Thymus (tissue), 11 donors: ENCODE results near the gene SH3TC1. TPM values are rescaled to one million over a fixed set of nuclear protein-coding genes. Genes with fewer than 3 reads are reported as not detected.

Experiments used
- DNase-seq, 9 donors: peaks; one replicate each; pipeline ENCODE4 v3.0.0-alpha.2; 2013; ENCODE audit warnings: low spot score in 9 of 9, low read depth in 6 of 9, missing footprints in 1 of 9
- H3K27ac ChIP-seq, 2 donors: one replicate each; pipeline ENCODE4 v1.5.1; 2013; ENCODE audit warnings: control low read depth in 1 of 2, low read depth in 1 of 2, low read length in 1 of 2, mild to moderate bottlenecking in 1 of 2, moderate library complexity in 1 of 2
- H3K27me3 ChIP-seq, 2 donors: one replicate each; pipeline ENCODE4 v1.5.1; 2013; ENCODE audit warnings: low read length in 1 of 2; ENCODE audit not compliant: control insufficient read depth in 2 of 2, insufficient read depth in 1 of 2
- H3K36me3 ChIP-seq, 2 donors: one replicate each; pipeline ENCODE4 v1.5.1; 2013; ENCODE audit warnings: low read length in 1 of 2, mild to moderate bottlenecking in 1 of 2, moderate library complexity in 1 of 2; ENCODE audit not compliant: control insufficient read depth in 2 of 2, insufficient read depth in 2 of 2
- H3K4me1 ChIP-seq, 2 donors: one replicate each; pipeline ENCODE4 v1.5.1; 2013; ENCODE audit warnings: low read length in 2 of 2; ENCODE audit not compliant: control insufficient read depth in 2 of 2, insufficient read depth in 2 of 2
- H3K4me3 ChIP-seq, 2 donors: one replicate each; pipeline ENCODE4 v1.5.1; 2013; ENCODE audit warnings: low read length in 2 of 2, control low read depth in 1 of 2, mild to moderate bottlenecking in 1 of 2
- H3K9me3 ChIP-seq, 2 donors: one replicate each; pipeline ENCODE4 v1.5.1; 2013; ENCODE audit warnings: low read length in 1 of 2, mild to moderate bottlenecking in 1 of 2; ENCODE audit not compliant: control insufficient read depth in 2 of 2, insufficient read depth in 1 of 2
- WGBS: extraction: QIAGEN DNeasy Blood & Tissue Kit; methylation state at CpG from one replicate; pipeline ENCODE4 v1.1.7; 2013; 5-methylcytosine and 5-hydroxymethylcytosine counted together
- polyA plus RNA-seq: library from polyadenylated mRNA; stranded (reverse); fragments of 200-250 nt; gene quantifications from one replicate; pipeline ENCODE4 v1.2.3, GENCODE V29; 2013
- total RNA-seq: library from RNA; stranded (reverse); fragments of 120-200 nt; gene quantifications from one replicate; pipeline ENCODE4 v1.2.4, GENCODE V29; 2013
- donor health status: healthy.

The SH3TC1 gene
- total and polyA plus RNA-seq, 2 donors: 114 to 146 TPM

DNA sequence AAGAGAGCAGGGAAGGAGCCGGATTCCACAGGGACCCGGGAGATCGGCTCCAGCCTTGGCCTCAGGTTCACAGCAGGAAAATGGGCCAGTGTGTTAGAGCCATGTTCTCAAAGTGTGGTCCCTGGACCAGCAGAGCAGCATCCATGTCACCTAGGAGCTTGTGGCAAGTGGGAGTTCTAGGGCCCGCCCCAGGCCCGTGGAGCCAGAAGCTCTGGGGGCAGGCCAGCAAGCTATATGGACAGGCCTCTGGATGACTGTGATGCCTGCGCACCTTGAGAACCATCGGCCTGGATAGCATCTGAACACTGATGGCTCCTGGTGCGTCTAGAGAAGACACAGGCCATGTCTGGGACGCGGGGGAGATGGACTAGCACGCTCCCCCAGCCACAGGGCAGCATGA lies 33.7 kb downstream of the SH3TC1 start:
- DNase-seq: no peak
- Histone ChIP-seq H3K4me3 (no peak overlapping the region), H3K4me1 (peaks cover 67 to 89% of the 10 kb centered on the region in 2 donors), H3K9me3 (peaks cover 8 to 25% of the 10 kb centered on the region in 2 donors), H3K27ac (peak overlapping the region in 1 of 2 donors; percentile 17), H3K27me3 (peaks cover 0 to 6% of the 10 kb centered on the region in 2 donors), H3K36me3 (peaks cover 73 to 80% of the 10 kb centered on the region in 2 donors)
- WGBS: 98% methylated on average over 11 of the region's 11 CpGs

DNA sequence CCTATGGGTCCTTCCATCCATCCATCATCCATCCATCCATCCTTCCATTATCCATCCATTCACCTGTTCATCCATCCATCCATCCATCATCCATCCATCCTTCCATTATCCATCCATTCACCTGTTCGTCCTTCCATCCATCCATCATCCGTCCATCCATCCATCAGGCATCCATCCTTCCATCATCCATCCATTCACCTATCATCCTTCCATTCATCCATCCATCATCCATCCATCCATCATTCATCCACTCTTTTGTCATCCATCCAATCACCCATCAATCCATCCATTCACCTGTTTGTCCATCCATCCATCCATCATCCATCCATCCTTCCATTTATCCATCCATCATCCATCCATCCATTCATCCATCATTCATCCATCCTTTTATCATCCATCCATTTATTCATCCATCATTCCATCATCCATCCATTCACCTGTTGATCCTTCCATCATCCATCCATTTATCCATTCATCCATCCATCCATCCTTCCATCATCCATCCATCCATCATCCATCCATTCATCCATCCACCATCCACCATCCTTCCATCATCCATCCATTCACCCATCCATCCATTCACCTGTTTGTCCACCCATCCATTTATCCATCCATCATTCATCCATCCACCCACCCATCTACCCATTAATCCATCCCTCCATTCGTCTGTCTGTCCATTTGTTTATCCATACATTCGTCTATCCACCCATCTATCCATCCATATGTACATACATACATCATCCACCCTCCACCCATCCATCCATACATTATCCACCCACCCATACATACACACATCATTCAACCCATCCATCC lies 34.8 kb downstream of the SH3TC1 start:
- no peak overlapping the region for H3K27ac ChIP-seq
- H3K36me3 ChIP-seq: peaks cover 78 to 81% of the 10 kb centered on the region in 2 donors
- 96% methylated on average over 4 of the region's 4 CpGs for WGBS
- peaks cover 0 to 4% of the 10 kb centered on the region in 2 donors for H3K27me3 ChIP-seq
- H3K4me1 ChIP-seq: peaks cover 66 to 89% of the 10 kb centered on the region in 2 donors
- H3K4me3 ChIP-seq: no peak overlapping the region
- DNase-seq: no peak
- H3K9me3 ChIP-seq: peaks cover 8 to 25% of the 10 kb centered on the region in 2 donors

DNA sequence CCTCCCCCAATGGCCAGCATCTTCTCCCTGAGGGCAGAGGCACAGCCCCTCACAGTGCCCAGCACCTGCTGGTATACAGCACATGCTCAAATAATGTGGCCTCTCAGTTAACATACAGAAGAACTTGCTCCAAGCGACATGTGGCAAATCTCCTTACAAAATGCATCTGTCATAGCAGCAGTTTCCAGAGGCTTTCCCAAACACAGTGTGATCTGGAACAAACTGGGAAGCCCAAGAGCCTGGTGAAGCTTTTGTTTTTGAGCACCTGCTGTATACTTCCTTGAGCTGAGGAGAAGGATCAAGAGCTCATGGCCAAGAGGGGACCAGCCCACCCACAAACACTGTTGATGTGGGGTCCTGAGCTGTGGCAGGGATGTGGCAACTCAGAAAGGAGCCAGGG lies 35.6 kb downstream of the SH3TC1 start:
- no peak overlapping the region for H3K4me3 ChIP-seq
- WGBS: 95% methylated on average over 1 of the region's 1 CpG
- H3K36me3 ChIP-seq: peaks cover 87 to 89% of the 10 kb centered on the region in 2 donors
- peaks cover 0 to 2% of the 10 kb centered on the region in 2 donors for H3K27me3 ChIP-seq
- peaks cover 8 to 25% of the 10 kb centered on the region in 2 donors for H3K9me3 ChIP-seq
- DNase-seq: no peak
- peaks cover 64 to 90% of the 10 kb centered on the region in 2 donors for H3K4me1 ChIP-seq
- peak overlapping the region; percentile 6 to 89 for H3K27ac ChIP-seq

DNA sequence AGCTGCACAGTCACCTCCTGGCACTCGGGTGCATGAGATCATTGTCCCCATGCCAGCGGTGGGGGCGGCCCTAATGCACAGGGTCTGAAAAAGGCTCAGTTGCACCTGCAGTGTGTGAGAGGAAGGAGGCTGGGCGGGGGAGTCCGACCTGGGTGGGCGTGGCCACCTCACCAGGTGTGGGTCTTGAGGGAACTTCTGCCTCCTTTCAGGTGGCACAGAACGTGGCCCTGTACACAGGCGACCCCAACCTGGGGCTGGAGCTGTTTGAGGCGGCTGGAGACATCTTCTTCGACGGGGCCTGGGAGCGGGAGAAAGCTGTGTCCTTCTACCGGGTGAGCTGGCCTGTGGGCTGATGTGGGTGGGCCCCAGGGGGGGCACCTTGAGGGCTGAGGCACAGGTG lies 36.1 kb downstream of the SH3TC1 start:
- Histone ChIP-seq H3K27me3 (peaks cover 0 to 2% of the 10 kb centered on the region in 2 donors), H3K4me1 (peaks cover 59 to 90% of the 10 kb centered on the region in 2 donors), H3K36me3 (peaks cover 91 to 92% of the 10 kb centered on the region in 2 donors), H3K27ac (peak overlapping the region; percentile 48 to 89), H3K9me3 (peaks cover 8 to 25% of the 10 kb centered on the region in 2 donors), H3K4me3 (peak overlapping the region; percentile 4 to 22)
- peak in 4 of 9 donors; percentile 77 to 90 (median 83) for DNase-seq
- WGBS: 61% methylated on average over 13 of the region's 13 CpGs

DNA sequence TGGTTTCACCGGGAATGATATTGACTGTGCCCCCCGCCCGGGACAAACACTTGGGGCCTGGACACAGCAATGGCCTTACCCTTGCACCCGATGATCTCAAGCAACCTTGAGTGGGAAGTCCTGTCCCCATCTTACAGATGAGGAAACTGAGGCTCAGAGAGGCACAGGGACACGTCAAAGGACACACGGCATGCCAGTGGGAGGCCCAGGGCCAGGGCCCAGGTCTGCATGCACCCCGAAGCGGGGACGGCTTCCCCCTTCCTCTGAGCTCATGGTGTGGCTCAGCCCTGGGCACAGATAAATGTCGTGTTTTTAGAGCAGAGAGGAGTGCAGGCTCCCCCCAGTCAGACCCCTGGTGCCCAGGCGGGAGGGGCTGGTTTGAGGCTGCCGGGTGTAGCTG lies 36.6 kb downstream of the SH3TC1 start:
- WGBS: 80% methylated on average over 12 of the region's 12 CpGs
- Histone ChIP-seq H3K9me3 (peaks cover 8 to 25% of the 10 kb centered on the region in 2 donors), H3K36me3 (peaks cover 95 to 96% of the 10 kb centered on the region in 2 donors), H3K27ac (peak overlapping the region; percentile 48 to 89), H3K4me1 (peaks cover 58 to 91% of the 10 kb centered on the region in 2 donors), H3K27me3 (peaks cover 0 to 2% of the 10 kb centered on the region in 2 donors), H3K4me3 (peak overlapping the region; percentile 4 to 22)
- DNase-seq: no peak

DNA sequence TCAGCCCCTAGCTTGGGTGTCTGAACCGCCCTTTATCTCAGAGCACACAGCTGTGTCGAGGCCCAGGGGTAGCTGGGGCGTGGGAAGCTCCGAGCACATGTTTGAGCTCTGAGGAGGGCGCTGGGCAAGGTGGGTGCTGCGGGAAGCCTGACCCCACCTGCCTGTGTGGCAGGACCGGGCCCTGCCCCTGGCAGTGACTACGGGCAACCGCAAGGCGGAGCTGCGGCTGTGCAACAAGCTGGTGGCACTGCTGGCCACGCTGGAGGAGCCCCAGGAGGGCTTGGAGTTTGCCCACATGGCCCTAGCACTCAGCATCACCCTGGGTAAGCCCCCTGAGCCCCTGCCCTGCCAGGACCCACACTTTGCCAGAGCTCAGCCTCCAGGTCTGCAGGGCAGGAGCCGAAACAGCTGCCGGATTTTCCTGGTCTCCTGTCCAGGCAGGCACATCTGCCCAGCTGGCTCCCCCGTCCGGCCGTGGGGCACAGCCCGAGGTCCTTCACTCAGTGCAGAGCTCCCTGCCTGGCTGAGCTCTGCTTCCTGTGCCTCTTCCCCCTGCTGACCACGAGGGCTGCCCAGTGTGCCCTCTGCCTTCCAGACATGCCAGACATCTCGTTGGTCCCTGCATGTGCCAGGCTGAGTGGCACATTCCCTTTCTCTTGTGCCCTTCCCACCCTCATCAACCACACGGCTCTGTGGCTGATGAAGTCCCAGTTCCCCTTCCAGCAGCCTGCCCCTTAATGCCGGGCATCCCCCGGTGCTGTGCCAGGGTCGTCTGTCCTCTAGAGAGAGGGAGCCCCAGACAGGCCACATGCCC lies 37.2 kb downstream of the SH3TC1 start:
- WGBS: 61% methylated on average over 24 of the region's 24 CpGs
- peak in 3 of 9 donors; percentile 64 to 83 (median 64) for DNase-seq
- peaks cover 98 to 99% of the 10 kb centered on the region in 2 donors for H3K36me3 ChIP-seq

DNA sequence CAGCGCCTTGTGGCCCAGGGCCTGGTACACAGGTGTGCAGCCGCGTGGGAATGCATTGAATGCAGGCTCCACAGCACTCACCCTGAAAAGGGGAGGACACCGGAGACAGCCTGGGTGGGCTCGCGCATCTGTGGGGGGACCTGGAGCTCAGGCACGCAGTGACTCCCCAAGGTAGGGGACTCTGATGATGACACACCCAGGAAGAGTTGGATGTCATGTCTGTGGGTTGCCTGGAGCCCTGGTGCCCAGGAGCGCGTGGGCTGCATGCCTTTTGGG lies 37.8 kb downstream of the SH3TC1 start:
- peaks cover 49 to 91% of the 10 kb centered on the region in 2 donors for H3K4me1 ChIP-seq
- peak overlapping the region; percentile 46 to 89 for H3K27ac ChIP-seq
- 91% methylated on average over 9 of the region's 9 CpGs for WGBS
- H3K9me3 ChIP-seq: peaks cover 8 to 21% of the 10 kb centered on the region in 2 donors
- H3K27me3 ChIP-seq: no peaks in the 10 kb centered on the region
- peak in 1 of 9 donors; percentile 52 for DNase-seq
- peak overlapping the region in 1 of 2 donors; percentile 17 for H3K4me3 ChIP-seq
- H3K36me3 ChIP-seq: peaks cover 97 to 98% of the 10 kb centered on the region in 2 donors

More for the DNA sequence above, 37.2 kb downstream of the SH3TC1 start:
- H3K27me3 ChIP-seq: no peaks in the 10 kb centered on the region
- peak overlapping the region; percentile 17 to 22 for H3K4me3 ChIP-seq
- H3K4me1 ChIP-seq: peaks cover 55 to 91% of the 10 kb centered on the region in 2 donors
- H3K9me3 ChIP-seq: peaks cover 8 to 23% of the 10 kb centered on the region in 2 donors
- H3K27ac ChIP-seq: peak overlapping the region; percentile 52 to 89

DNA sequence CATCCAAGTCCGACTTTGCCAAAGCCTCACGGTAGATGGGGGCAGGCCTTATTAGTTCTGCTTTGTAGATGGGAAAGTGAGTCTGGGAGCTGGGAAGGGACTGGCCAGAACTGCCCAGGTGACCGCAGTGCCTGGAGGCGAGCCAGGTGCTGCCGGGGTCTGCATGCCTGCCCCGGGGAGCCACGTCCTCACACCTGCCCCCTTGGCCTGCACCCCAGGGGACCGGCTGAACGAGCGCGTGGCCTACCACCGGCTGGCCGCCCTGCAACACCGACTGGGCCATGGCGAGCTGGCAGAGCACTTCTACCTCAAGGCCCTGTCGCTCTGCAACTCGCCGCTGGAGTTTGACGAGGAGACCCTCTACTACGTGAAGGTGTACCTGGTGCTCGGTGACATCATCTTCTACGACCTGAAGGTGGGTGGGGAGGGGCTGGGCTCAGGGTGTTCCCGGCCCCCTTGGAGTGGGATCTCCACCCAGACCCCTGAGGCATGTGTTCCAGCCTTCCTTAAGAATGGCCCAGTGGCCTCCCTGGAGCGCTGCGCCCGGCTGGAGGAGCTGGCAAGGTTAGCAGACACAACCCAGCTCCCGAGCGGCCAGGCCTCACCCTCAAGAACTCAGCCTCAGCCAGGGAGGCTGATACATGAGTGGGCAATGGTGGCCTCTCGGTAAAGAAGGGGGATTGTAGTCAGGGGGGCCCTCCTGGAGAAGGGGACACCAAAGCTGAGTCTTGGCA lies 38.3 kb downstream of the SH3TC1 start:
- DNase-seq: peak in 1 of 9 donors; percentile 19
- Histone ChIP-seq H3K27me3 (no peaks in the 10 kb centered on the region), H3K9me3 (peaks cover 8 to 20% of the 10 kb centered on the region in 2 donors), H3K27ac (peak overlapping the region; percentile 15 to 59), H3K36me3 (peaks cover 94 to 98% of the 10 kb centered on the region in 2 donors), H3K4me1 (peaks cover 45 to 92% of the 10 kb centered on the region in 2 donors), H3K4me3 (peak overlapping the region in 1 of 2 donors; percentile 2)
- 99% methylated on average over 29 of the region's 29 CpGs for WGBS
